ENCODE results near the gene UQCR11.

DNA sequence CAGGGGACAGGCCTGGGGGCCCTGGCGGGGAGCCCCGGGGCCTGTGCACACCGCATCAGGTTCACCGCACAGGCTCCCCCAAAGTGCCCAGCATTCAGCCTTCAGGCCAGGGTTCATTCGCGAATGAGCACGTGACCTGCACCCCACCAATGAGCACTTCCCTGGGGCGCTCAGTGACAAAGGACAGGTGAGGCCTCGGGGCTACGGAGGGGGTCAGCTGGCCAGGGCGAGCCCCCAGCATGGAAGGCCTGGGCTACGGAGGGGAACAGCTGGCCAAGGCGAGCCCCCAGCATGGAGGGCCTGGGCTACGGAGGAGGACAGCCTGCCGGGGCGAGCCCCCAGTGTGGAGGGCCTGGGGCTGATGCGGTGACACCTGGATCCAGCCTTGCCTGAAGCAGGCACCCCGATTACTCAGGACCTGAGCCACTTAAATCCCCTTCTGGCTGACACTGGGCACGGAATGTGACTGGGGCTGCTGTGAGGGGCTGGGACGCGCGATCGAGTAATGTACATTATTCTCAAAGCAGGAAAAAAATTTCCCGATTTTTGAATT is 24.1 kb upstream of the UQCR11 start:
- TF ChIP-seq, protein P1, sequence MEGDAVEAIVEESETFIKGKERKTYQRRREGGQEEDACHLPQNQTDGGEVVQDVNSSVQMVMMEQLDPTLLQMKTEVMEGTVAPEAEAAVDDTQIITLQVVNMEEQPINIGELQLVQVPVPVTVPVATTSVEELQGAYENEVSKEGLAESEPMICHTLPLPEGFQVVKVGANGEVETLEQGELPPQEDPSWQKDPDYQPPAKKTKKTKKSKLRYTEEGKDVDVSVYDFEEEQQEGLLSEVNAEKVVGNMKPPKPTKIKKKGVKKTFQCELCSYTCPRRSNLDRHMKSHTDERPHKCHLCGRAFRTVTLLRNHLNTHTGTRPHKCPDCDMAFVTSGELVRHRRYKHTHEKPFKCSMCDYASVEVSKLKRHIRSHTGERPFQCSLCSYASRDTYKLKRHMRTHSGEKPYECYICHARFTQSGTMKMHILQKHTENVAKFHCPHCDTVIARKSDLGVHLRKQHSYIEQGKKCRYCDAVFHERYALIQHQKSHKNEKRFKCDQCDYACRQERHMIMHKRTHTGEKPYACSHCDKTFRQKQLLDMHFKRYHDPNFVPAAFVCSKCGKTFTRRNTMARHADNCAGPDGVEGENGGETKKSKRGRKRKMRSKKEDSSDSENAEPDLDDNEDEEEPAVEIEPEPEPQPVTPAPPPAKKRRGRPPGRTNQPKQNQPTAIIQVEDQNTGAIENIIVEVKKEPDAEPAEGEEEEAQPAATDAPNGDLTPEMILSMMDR (IDR thresholded peaks at IDR 0.05), result no peak
- TF ChIP-seq POLR2A (IDR thresholded peaks at IDR 0.05), result no peak
